AG04449 (cell line): ENCODE data around the gene RGS3.

ENCODE experiments used
- CTCF ChIA-PET: fragments of 350-600 bp; formaldehyde crosslinking; extraction: SDS; loops from one replicate; lab custom pipeline; 2021; ENCODE audit warnings: antibody characterized with exemption; lab: Yijun Ruan, JAX
- POLR2A ChIA-PET: fragments of 400-600, 350-600 bp; formaldehyde crosslinking; extraction: SDS; loops from one replicate; lab custom pipeline; 2020; ENCODE audit warnings: antibody characterized with exemption, inconsistent platforms; lab: Yijun Ruan, JAX
- DNase-seq: peaks from one replicate; pipeline ENCODE4 v3.0.0-alpha.2; 2010; ENCODE audit warnings: low read depth, low spot score
- H3K4me3 ChIP-seq: 2 replicates; pipeline ENCODE4 v1.5.1; 2011; ENCODE audit warnings: low read depth, mild to moderate bottlenecking, control low read depth, low read length
- CTCF ChIP-seq: IDR thresholded peaks from one replicate; pipeline ENCODE4 v1.5.1; 2011; ENCODE audit warnings: mild to moderate bottlenecking, moderate library complexity, low read length, control low read depth, inconsistent platforms; ENCODE audit not compliant: insufficient read depth; ENCODE audit errors: missing control alignments

The RGS3 gene

GRCh38 chr9:113513111-113513510, 49.6 kb downstream of the RGS3 start:
- ChIA-PET CTCF (interaction anchor here (1.2 kb wide), 1 partner anchor 28 kb away, joined by 3 read pairs; no protein-coding TSS in a partner anchor), POLR2A (no interaction called here)
- TF ChIP-seq CTCF: no peak
- DNase-seq: no peak
- no peak overlapping the region for H3K4me3 ChIP-seq

DNA sequence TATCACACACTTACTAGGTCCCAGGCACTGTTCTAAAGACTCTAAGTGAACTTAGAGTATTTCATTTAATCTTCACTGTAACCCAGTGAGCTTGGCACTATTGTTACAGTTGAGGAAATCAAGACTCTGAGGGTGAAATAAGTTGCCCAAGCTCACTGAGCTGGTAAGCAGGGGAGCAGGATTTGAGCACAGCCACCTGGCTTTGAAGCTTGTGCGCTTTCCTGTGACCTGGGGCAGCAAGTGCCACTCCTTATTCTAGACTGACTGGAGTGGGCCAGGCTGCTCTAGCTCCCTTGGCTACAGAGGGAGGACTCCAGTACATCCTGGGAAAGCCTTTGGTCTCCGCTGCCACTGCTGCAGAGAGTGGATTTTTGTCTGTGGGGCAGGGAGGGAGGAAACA, 50.0 kb downstream of the RGS3 start:
- TF ChIP-seq CTCF: no peak
- CTCF ChIA-PET: no interaction called here
- no peak overlapping the region for H3K4me3 ChIP-seq
- POLR2A ChIA-PET: no interaction called here
- no peak for DNase-seq

DNA sequence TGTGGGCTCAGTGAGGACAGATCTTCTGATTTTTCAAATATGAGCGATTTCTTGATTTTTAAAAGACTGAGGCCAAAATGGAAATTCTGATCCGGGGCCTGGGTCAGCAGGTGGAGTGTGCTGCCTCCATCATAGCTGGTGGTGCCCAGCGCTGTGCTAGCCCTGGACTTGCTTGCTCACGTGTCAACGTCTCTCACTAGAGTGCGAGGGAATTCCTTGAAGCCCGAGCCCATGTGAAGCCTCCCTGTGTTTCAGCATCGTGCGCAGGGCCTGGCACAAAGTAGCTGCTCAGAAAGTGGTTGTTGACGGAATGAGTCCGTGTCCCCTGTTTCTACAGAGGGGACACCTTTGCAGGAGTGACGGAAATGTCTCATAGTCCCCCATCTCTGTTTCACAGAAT, 50.5 kb downstream of the RGS3 start:
- no peak for TF ChIP-seq CTCF
- no peak for DNase-seq
- ChIA-PET CTCF (no interaction called here), POLR2A (no interaction called here)
- no peak overlapping the region for H3K4me3 ChIP-seq

DNA sequence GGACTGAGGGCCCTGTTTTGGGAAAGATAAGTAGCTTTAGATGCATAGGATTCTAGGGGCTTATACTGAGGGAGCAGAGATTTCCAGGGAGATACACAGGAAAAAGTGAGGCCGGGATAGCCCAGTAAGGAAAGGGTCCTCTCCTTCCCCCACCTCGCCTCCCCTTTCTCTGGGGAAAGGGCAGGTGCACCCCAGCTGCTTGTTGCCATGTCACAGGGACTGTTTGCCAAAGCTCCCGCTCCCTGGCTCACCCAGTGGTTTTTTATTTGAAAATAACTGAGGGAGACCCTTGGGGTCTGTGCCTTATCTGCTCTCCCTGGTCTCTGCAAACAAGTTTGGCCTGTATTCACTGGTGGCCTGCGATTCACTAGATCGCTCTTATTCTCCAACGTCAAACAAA, 51.2 kb downstream of the RGS3 start:
- no peak overlapping the region for H3K4me3 ChIP-seq
- DNase-seq: no peak
- ChIA-PET CTCF (no interaction called here), POLR2A (no interaction called here)
- no peak for TF ChIP-seq CTCF

DNA sequence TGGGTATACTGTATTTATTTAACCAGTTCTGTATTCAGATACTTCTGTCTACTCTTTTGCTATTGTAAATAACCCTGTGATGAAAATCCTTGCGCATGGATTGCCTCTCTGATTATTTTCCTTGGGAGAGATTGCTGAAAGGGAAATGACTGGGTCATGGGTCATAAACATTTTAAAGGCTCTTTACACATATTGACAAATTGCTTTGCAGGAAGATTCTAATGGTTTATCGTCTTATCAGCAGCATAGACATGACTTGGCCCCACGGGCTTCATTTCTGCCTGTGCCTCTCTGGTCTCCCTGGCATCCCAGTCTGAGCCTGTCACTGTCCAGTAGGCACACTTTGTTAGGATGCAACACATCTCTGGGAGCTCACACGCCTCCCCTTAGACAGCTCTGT, 52.3 kb downstream of the RGS3 start:
- CTCF ChIA-PET: interaction anchor here (1.2 kb wide), 1 partner anchor 14 kb away, joined by 4 read pairs; no protein-coding TSS in a partner anchor
- TF ChIP-seq CTCF: no peak
- no peak for DNase-seq
- POLR2A ChIA-PET: no interaction called here
- no peak overlapping the region for H3K4me3 ChIP-seq

GRCh38 chr9:113516840-113517577, 53.5 kb downstream of the RGS3 start:
- ChIA-PET CTCF (interaction anchor here (1.2 to 1.9 kb wide), 2 partner anchors 13 to 18 kb away, joined by 4 to 5 read pairs; no protein-coding TSS in a partner anchor), POLR2A (no interaction called here)
- DNase-seq: no peak
- no peak for TF ChIP-seq CTCF
- no peak overlapping the region for H3K4me3 ChIP-seq
